WTC11 (cell line): ENCODE results near the gene TMEM181. TPM values are rescaled to one million over a fixed set of nuclear protein-coding genes. Genes with fewer than 3 reads are reported as not detected.

Experiments
- ATAC-seq: fragments of 200-7000 bp; cut with Tn5 transposase; 2 replicates; pipeline ENCODE4 v1.10.0; 2021; ENCODE audit warnings: mild to moderate bottlenecking, moderate library complexity
- CTCF ChIA-PET: fragments of 300-600 bp; sonication (Branson Sonifier 250); formaldehyde crosslinking; loops from one replicate; lab custom pipeline; 2021; ENCODE audit warnings: antibody characterized with exemption; lab: Charles Lee
- POLR2A ChIA-PET: fragments of 350-600 bp; sonication (Branson Sonifier 250); formaldehyde crosslinking; loops from one replicate; lab custom pipeline; 2021; ENCODE audit warnings: antibody characterized with exemption; lab: Charles Lee
- DNase-seq: peaks from one replicate; pipeline ENCODE4 v3.0.0; 2021; ENCODE audit warnings: low spot score
- H3K27ac Mint-ChIP-seq: 2 replicates; pipeline ENCODE4 v1.8.0; 2021; ENCODE audit warnings: mixed read lengths
- H3K27me3 Mint-ChIP-seq: 2 replicates; pipeline ENCODE4 v1.8.0; 2021; ENCODE audit warnings: low read depth, mild to moderate bottlenecking, moderate library complexity, mixed read lengths
- H3K36me3 Mint-ChIP-seq: 2 replicates; pipeline ENCODE4 v1.8.0; 2021; ENCODE audit warnings: mixed read lengths
- H3K4me1 Mint-ChIP-seq: 2 replicates; pipeline ENCODE4 v1.8.0; 2022; ENCODE audit warnings: mixed read lengths
- H3K4me3 Mint-ChIP-seq: 2 replicates; pipeline ENCODE4 v1.8.0; 2021; ENCODE audit warnings: mild to moderate bottlenecking, moderate library complexity, mixed read lengths
- H3K9me3 Mint-ChIP-seq: 2 replicates; pipeline ENCODE4 v1.8.0; 2021; ENCODE audit warnings: mixed read lengths
- ETV6 ChIP-seq: sonication (generic); formaldehyde crosslinking; IDR thresholded peaks from 2 replicates; pipeline ENCODE4 v1.8.1; 2022; ENCODE audit warnings: mild to moderate bottlenecking, missing genetic modification reagents
- GRHL2 ChIP-seq: fragments of 250-450 bp; sonication (Bioruptor Pico); IDR thresholded peaks from 2 replicates; pipeline ENCODE4 v1.8.0; 2022; ENCODE audit warnings: mild to moderate bottlenecking, moderate library complexity; ENCODE audit not compliant: insufficient replicate concordance, severe bottlenecking
- JAZF1 ChIP-seq: fragments of 250-450 bp; sonication (Bioruptor Pico); IDR thresholded peaks from 2 replicates; pipeline ENCODE4 v1.9.0; 2021; ENCODE audit warnings: moderate library complexity, mild to moderate bottlenecking, inconsistent platforms
- MYBL2 ChIP-seq: sonication (generic); formaldehyde crosslinking; IDR thresholded peaks from 2 replicates; pipeline ENCODE4 v1.8.1; 2023; ENCODE audit warnings: mild to moderate bottlenecking, moderate library complexity, missing genetic modification reagents
- NFE2L1 ChIP-seq: sonication (generic); formaldehyde crosslinking; IDR thresholded peaks from 2 replicates; pipeline ENCODE4 v1.8.1; 2023; ENCODE audit warnings: missing genetic modification reagents
- NR1H2 ChIP-seq: sonication (generic); formaldehyde crosslinking; IDR thresholded peaks from 2 replicates; pipeline ENCODE4 v1.9.0; 2021; ENCODE audit warnings: mild to moderate bottlenecking, moderate library complexity, missing genetic modification reagents
- NR2C2 ChIP-seq: sonication (generic); formaldehyde crosslinking; IDR thresholded peaks from 2 replicates; pipeline ENCODE4 v1.8.0; 2022; ENCODE audit warnings: mild to moderate bottlenecking, missing genetic modification reagents
- NR3C1 ChIP-seq: sonication (generic); formaldehyde crosslinking; conservative IDR thresholded peaks from 2 replicates; pipeline ENCODE4 v1.8.1; 2023; ENCODE audit warnings: low read depth, mild to moderate bottlenecking, missing genetic modification reagents
- RELA ChIP-seq: sonication (generic); formaldehyde crosslinking; IDR thresholded peaks from 2 replicates; pipeline ENCODE4 v1.8.1; 2022; ENCODE audit warnings: missing genetic modification reagents, mild to moderate bottlenecking, borderline replicate concordance
- RORB ChIP-seq: fragments of 250-450 bp; sonication (Bioruptor Pico); IDR thresholded peaks from 2 replicates; pipeline ENCODE4 v1.9.0; 2021; ENCODE audit warnings: mild to moderate bottlenecking
- SP1 ChIP-seq: sonication (generic); formaldehyde crosslinking; conservative IDR thresholded peaks from 2 replicates; pipeline ENCODE4 v1.8.1; 2022; ENCODE audit warnings: missing genetic modification reagents
- ZBTB21 ChIP-seq: sonication (generic); formaldehyde crosslinking; IDR thresholded peaks from 2 replicates; pipeline ENCODE4 v1.8.1; 2023; ENCODE audit warnings: mild to moderate bottlenecking, missing genetic modification reagents, borderline replicate concordance
- ZMAT4 ChIP-seq: fragments of 250-450 bp; sonication (Bioruptor Pico); IDR thresholded peaks from 2 replicates; pipeline ENCODE4 v1.9.0; 2021; ENCODE audit warnings: mild to moderate bottlenecking
- ZNF219 ChIP-seq: sonication (generic); formaldehyde crosslinking; IDR thresholded peaks from 2 replicates; pipeline ENCODE4 v1.8.0; 2023; ENCODE audit warnings: missing genetic modification reagents, mild to moderate bottlenecking, borderline replicate concordance
- ZNF232 ChIP-seq: sonication (generic); formaldehyde crosslinking; IDR thresholded peaks from 2 replicates; pipeline ENCODE4 v1.8.0; 2022; ENCODE audit warnings: mild to moderate bottlenecking, missing genetic modification reagents
- ZNF263 ChIP-seq: sonication (generic); formaldehyde crosslinking; IDR thresholded peaks from 2 replicates; pipeline ENCODE4 v1.8.1; 2022; ENCODE audit warnings: low read depth, mild to moderate bottlenecking, moderate library complexity, missing genetic modification reagents
- ZNF281 ChIP-seq: sonication (generic); formaldehyde crosslinking; IDR thresholded peaks from 2 replicates; pipeline ENCODE4 v1.8.0; 2023; ENCODE audit warnings: mild to moderate bottlenecking, missing genetic modification reagents
- ZNF532 ChIP-seq: fragments of 250-450 bp; sonication (Bioruptor Pico); IDR thresholded peaks from 2 replicates; pipeline ENCODE4 v1.9.0; 2021; ENCODE audit warnings: mild to moderate bottlenecking, borderline replicate concordance
- total RNA-seq: library from RNA; stranded (reverse); gene quantifications from 3 replicates; pipeline ENCODE4 v1.2.3, GENCODE V29; 2021
- TF ChIP-seq, protein P1 (sequence below): sonication (generic); formaldehyde crosslinking; IDR thresholded peaks from 2 replicates; pipeline ENCODE4 v1.8.1; 2023; ENCODE audit warnings: mild to moderate bottlenecking, missing genetic modification reagents
- TF ChIP-seq, protein P2 (sequence below): sonication (generic); formaldehyde crosslinking; IDR thresholded peaks from 2 replicates; pipeline ENCODE4 v1.8.0; 2022; ENCODE audit warnings: mild to moderate bottlenecking, missing genetic modification reagents
- TF ChIP-seq, protein P3 (sequence below): sonication (generic); formaldehyde crosslinking; IDR thresholded peaks from 2 replicates; pipeline ENCODE4 v1.8.1; 2023; ENCODE audit warnings: mild to moderate bottlenecking, missing genetic modification reagents, borderline replicate concordance

TMEM181 gene
- total RNA-seq, 1 experiment from 2014 or later = 18.8 TPM

DNA sequence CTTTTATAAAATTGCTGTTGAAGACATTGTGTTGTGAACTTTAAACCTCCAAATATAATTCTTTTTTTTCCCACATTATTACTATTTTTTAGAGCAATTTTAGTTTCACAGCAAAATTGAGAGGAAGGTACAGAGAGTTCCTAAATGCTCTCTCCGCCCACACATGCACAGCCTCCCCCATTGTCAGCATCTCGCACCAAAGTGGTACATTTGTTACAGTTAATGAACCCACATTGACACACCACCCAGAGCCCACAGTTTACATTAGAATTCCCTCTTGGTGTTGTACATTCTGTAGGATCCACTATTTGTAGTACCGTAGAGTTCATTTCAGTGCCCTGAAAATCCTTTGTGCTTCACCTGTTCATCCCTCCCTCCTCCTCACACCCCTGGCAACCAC lies 33.8 kb downstream of the TMEM181 start:
- no peak overlapping the region for H3K4me3 Mint-ChIP-seq
- no peaks in the 10 kb centered on the region for H3K4me1 Mint-ChIP-seq
- no peak overlapping the region for H3K27ac Mint-ChIP-seq
- no peaks in the 10 kb centered on the region for H3K27me3 Mint-ChIP-seq
- POLR2A ChIA-PET = interaction anchor here (0.5 kb wide), 1 partner anchor 84 kb away, joined by 4 read pairs; no protein-coding TSS in a partner anchor
- no peak for TF ChIP-seq GRHL2
- no peak for TF ChIP-seq ZNF219 (CRISPR knock-in tag)
- TF ChIP-seq, protein P1, sequence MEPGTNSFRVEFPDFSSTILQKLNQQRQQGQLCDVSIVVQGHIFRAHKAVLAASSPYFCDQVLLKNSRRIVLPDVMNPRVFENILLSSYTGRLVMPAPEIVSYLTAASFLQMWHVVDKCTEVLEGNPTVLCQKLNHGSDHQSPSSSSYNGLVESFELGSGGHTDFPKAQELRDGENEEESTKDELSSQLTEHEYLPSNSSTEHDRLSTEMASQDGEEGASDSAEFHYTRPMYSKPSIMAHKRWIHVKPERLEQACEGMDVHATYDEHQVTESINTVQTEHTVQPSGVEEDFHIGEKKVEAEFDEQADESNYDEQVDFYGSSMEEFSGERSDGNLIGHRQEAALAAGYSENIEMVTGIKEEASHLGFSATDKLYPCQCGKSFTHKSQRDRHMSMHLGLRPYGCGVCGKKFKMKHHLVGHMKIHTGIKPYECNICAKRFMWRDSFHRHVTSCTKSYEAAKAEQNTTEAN (CRISPR knock-in tag) = no peak
- TF ChIP-seq RELA (CRISPR knock-in tag) = no peak
- no peak for TF ChIP-seq NFE2L1 (CRISPR knock-in tag)
- TF ChIP-seq MYBL2 (CRISPR knock-in tag) = no peak
- no peak for TF ChIP-seq ZNF263 (CRISPR knock-in tag)
- TF ChIP-seq NR1H2 (CRISPR knock-in tag) = no peak
- TF ChIP-seq ETV6 (CRISPR knock-in tag) = no peak
- TF ChIP-seq ZNF232 (CRISPR knock-in tag) = no peak
- no peak for TF ChIP-seq RORB (CRISPR knock-in tag)
- TF ChIP-seq, protein P2, sequence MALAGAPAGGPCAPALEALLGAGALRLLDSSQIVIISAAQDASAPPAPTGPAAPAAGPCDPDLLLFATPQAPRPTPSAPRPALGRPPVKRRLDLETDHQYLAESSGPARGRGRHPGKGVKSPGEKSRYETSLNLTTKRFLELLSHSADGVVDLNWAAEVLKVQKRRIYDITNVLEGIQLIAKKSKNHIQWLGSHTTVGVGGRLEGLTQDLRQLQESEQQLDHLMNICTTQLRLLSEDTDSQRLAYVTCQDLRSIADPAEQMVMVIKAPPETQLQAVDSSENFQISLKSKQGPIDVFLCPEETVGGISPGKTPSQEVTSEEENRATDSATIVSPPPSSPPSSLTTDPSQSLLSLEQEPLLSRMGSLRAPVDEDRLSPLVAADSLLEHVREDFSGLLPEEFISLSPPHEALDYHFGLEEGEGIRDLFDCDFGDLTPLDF = no peak
- no peak for TF ChIP-seq ZMAT4
- no peak for TF ChIP-seq ZBTB21 (CRISPR knock-in tag)
- TF ChIP-seq, all 79 proteins: peak for 0
- DNase-seq (no peak), ATAC-seq (no peak)
- Mint-ChIP-seq H3K9me3 (no peaks in the 10 kb centered on the region), H3K36me3 (peaks cover 77% of the 10 kb centered on the region)
- CTCF ChIA-PET = interaction anchor here (0.6 kb wide), 2 partner anchors 265 to 1806 kb away, joined by 3 read pairs; no protein-coding TSS in a partner anchor

GRCh38 chr6:158595223-158595622 lies 35.3 kb downstream of the TMEM181 start:
- ATAC-seq (no peak), DNase-seq (no peak)
- Mint-ChIP-seq H3K27ac (no peak overlapping the region), H3K27me3 (no peaks in the 10 kb centered on the region), H3K9me3 (no peaks in the 10 kb centered on the region), H3K4me3 (no peak overlapping the region), H3K4me1 (no peaks in the 10 kb centered on the region)
- ChIA-PET CTCF (interaction anchor here (1.2 to 1.7 kb wide), 2 partner anchors 10 to 374 kb away, joined by 4 to 5 read pairs; no protein-coding TSS in a partner anchor), POLR2A (no interaction called here)
- TF ChIP-seq JAZF1 (CRISPR knock-in tag) (no peak), SP1 (no peak), NR3C1 (CRISPR knock-in tag) (no peak), RORB (CRISPR knock-in tag) (no peak), ZNF281 (no peak), ZNF532 (CRISPR knock-in tag) (no peak), ZBTB21 (CRISPR knock-in tag) (no peak), NR2C2 (CRISPR knock-in tag) (no peak), ZNF219 (CRISPR knock-in tag) (no peak)
- TF ChIP-seq, protein P3, sequence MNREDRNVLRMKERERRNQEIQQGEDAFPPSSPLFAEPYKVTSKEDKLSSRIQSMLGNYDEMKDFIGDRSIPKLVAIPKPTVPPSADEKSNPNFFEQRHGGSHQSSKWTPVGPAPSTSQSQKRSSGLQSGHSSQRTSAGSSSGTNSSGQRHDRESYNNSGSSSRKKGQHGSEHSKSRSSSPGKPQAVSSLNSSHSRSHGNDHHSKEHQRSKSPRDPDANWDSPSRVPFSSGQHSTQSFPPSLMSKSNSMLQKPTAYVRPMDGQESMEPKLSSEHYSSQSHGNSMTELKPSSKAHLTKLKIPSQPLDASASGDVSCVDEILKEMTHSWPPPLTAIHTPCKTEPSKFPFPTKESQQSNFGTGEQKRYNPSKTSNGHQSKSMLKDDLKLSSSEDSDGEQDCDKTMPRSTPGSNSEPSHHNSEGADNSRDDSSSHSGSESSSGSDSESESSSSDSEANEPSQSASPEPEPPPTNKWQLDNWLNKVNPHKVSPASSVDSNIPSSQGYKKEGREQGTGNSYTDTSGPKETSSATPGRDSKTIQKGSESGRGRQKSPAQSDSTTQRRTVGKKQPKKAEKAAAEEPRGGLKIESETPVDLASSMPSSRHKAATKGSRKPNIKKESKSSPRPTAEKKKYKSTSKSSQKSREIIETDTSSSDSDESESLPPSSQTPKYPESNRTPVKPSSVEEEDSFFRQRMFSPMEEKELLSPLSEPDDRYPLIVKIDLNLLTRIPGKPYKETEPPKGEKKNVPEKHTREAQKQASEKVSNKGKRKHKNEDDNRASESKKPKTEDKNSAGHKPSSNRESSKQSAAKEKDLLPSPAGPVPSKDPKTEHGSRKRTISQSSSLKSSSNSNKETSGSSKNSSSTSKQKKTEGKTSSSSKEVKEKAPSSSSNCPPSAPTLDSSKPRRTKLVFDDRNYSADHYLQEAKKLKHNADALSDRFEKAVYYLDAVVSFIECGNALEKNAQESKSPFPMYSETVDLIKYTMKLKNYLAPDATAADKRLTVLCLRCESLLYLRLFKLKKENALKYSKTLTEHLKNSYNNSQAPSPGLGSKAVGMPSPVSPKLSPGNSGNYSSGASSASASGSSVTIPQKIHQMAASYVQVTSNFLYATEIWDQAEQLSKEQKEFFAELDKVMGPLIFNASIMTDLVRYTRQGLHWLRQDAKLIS = no peak
- TF ChIP-seq, all 79 proteins: peak for 0
- H3K36me3 Mint-ChIP-seq = peaks cover 74% of the 10 kb centered on the region
